GM21423 (cell line): ENCODE measurements around the gene SULT1C3.
A peak's percentile ranks its signal among the peaks of the same experiment; 100 is the strongest.

Source experiments
- ATAC-seq: cut with Tn5 transposase; IDR thresholded peaks from one replicate; pipeline ENCODE4 v1.9.1; 2021; ENCODE audit warnings: mild to moderate bottlenecking, moderate library complexity; ENCODE audit not compliant: unreplicated experiment

SULT1C3 gene

DNA sequence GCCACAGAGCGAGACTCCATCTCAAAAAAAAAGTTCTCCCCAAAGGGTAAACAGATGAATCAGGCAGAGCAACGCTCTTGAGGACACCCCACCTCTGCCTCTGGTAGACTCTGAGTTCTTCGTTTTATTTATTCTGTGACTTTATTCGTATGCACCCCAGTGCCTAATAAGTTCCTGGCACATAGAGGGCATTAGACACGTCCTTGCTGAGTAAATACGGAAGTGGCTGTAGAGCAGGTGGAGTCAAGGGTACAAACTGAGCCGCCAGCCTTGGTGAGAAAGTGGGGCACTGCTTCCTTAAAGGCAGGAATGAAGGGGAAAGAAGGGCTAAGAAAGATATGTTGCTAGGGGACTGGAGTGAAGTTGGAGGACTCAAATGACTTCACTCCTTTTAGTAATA is 61.8 kb downstream of the SULT1C3 start:
- ATAC-seq: no peak

DNA sequence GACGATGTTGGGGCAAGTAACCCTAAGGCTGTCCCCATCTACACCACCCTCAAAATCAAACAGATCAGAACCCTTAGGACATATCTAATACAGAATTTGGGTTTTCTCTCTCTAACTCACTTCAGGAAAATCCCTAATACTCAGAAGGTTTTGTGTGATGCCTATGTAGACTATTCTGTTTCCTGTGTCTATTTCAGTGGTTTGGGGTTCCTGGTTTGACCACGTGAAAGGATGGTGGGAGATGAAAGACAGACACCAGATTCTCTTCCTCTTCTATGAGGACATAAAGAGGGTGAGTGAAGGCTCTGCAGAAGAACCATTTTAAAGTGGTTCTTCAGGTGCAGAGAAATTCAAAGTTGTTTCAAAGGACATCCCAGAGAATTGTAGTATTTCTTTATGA is 65.2 kb downstream of the SULT1C3 start:
- peak; percentile 67 for ATAC-seq

DNA sequence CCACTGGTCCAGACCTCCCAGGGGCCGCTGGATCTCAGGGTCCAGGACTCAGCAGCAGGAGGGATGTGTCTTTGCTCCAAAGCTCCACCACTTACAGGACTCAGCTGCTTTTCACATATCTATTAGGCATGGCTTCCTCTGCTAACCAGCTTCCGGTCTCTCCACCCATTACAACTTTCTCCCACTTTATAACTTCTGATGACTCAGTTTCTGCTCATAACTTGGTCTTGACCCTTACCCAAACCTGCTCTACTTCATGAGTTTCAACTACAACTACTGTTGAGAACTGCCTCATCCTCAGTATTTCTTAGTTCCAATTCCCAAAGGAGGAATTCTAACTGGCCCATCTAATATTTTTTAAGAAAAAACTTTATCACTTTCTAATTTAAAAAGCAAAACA is 66.1 kb downstream of the SULT1C3 start:
- no peak for ATAC-seq

DNA sequence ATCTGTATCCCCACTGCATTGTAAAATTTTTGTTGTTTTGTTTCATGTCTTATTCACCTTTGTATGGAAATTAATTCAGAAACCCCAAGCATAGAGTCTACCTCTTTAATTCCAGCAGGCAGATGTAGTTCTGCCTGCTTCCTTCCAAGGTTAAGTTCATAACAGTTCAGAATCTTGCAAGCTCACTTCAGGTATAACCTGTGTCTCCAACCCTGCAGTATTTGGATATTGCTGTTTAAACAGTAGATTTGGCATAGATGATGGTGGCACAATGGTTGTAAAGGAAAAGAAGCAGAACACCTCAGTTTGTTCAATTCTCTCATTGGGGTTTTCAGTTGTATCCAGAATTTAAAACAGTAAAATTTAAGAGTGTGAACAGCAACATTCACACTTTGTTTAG is 70.1 kb downstream of the SULT1C3 start:
- no peak for ATAC-seq
